Measurements from ENCODE around the gene IGF1R.

DNA sequence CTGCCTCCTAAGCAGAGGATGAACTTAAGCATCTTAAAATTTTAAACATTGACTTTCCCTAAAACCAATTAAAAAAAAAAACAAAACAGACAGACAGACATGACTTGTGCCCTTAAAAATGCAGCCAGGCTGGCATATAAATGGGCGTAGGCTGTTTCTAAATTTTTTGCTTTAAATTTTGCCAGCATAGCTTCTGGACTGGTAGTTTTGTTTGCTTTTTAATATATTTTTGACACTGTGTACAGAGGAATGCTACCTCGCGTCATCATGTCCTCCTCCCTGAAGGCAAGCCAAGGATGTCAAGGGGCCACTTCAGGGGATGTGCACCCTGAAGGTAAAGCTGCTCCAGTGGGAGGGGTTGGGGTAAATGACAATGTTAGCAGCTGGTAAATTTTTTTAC, 224.4 kb downstream of the IGF1R start:
- TF ChIP-seq, protein P1, sequence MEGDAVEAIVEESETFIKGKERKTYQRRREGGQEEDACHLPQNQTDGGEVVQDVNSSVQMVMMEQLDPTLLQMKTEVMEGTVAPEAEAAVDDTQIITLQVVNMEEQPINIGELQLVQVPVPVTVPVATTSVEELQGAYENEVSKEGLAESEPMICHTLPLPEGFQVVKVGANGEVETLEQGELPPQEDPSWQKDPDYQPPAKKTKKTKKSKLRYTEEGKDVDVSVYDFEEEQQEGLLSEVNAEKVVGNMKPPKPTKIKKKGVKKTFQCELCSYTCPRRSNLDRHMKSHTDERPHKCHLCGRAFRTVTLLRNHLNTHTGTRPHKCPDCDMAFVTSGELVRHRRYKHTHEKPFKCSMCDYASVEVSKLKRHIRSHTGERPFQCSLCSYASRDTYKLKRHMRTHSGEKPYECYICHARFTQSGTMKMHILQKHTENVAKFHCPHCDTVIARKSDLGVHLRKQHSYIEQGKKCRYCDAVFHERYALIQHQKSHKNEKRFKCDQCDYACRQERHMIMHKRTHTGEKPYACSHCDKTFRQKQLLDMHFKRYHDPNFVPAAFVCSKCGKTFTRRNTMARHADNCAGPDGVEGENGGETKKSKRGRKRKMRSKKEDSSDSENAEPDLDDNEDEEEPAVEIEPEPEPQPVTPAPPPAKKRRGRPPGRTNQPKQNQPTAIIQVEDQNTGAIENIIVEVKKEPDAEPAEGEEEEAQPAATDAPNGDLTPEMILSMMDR (IDR thresholded peaks at IDR 0.05; ENCODE audit: extremely low read depth in 1 of 2, insufficient read depth in 1 of 2, low read depth in 1 of 2, low read length in 2 of 2) = no peak
- TF ChIP-seq EZH2 (IDR thresholded peaks at IDR 0.05; ENCODE audit: borderline replicate concordance, low read depth, low read length, severe bottlenecking) (no peak), POLR2A (IDR thresholded peaks at IDR 0.05; ENCODE audit: low read depth, low read length) (no peak), MYC (IDR thresholded peaks at IDR 0.05; ENCODE audit: low read depth, low read length) (no peak)
